ENCODE measurements around the gene FOXJ2. TPM values are rescaled to one million over a fixed set of nuclear protein-coding genes. Genes with fewer than 3 reads are reported as not detected.
"Not testable (repeated sequence)": the region's sequence is repeated elsewhere in the genome, so short reads cannot be mapped to it uniquely, and the experiment has no call there.

Gene FOXJ2
- total RNA-seq (2014; rRNA removed) (6.9 and 10.0 TPM in 2 replicates), Bru-seq, nascent RNA (percentile 56 among the genes with signal in this experiment), BruChase-seq, experiment 1, labeled RNA remaining after a 6-hour chase (percentile 77 among the genes with signal in this experiment), BruChase-seq, experiment 2, labeled RNA remaining after a 2-hour chase (percentile 70 among the genes with signal in this experiment)
- long read RNA-seq, partial matches to known transcripts, result 3 of 5 reads
- long read RNA-seq, other reads (novel, unspliced or antisense), result 2 of 5 reads

DNA sequence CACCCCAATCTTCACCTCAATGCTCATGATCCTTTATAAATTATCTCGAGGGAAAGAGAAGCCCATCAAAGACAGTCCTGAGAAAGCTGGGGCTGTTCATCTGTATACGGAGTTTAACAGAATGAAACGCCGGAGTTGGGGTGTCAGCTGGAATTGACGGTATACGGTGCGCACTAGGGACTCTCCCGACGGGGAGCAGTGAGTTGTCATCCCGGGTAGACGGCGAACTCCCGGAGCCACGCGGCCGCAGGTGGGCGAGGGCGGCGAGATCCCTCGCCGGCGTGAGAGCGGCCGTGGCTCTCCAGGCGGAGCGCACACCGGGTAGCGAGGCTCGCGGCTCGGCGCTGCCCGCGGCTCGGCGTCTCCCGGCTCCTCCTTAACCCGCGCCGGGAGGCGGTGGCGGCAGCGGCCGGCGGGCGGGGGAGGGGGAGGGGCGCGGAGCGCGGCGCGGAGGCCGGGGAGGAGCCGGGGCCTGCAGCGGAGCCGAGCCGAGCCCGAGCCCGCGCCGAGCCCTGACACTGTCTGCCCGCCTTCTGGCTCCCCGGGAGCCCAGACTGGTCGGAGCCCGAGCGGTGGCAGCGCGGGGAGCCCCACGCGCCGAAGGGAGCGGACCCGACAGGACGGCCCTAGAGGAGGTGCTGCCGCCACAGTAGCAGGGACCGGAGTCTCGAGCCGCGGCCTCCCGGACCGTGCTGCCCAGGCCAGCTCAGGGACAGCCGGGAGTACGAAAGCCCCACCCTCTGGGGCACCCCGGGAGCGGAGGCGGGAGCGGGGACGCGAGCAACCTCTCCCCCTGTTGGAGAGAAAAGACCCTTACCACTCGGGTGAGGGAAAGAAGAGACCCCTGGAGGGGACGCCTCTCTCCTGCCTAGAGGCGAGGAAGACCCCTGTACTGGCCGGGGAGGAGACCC is at the start of gene FOXJ2:
TSS of gene FOXJ2 (plus strand) at position 475 of the 911 bp plus-strand sequence. CDS start 7,117 bp downstream, outside the sequence.
- peak within 1 kb of the TSS; percentile 86 for H3K9ac ChIP-seq (ENCODE audit: low read length)
- H2AFZ ChIP-seq (ENCODE audit: low read length), result peak within 1 kb of the TSS; percentile 86
- peak within 1 kb of the TSS; percentile 88 for H3K4me3 ChIP-seq (ENCODE audit: low read length)
- H3K36me3 ChIP-seq (ENCODE audit: low read depth, low read length), result no peaks in the 10 kb centered on the region
- H3K4me1 ChIP-seq (ENCODE audit: insufficient read depth, low read length), result peaks cover 24% of the 10 kb centered on the region
- ChIA-PET CTCF (no interaction called here), POLR2A (ENCODE audit: unreplicated experiment) (no interaction called here)
- no peaks in the 10 kb centered on the region for H3F3A ChIP-seq (ENCODE audit: low read length, unreplicated experiment)
- BruUV-seq (replicated peaks), result no TSS peak
- H3K9me3 ChIP-seq (ENCODE audit: low read length), result no peaks in the 10 kb centered on the region
- no peaks in the 10 kb centered on the region; the same call in 1 of the 2 replicates for H4K20me1 ChIP-seq (ENCODE audit: low read length)
- no peaks in the 10 kb centered on the region for H3K27me3 ChIP-seq (ENCODE audit: low read length)
- H3K9me2 ChIP-seq (replicated peaks; ENCODE audit: low read length), result no peaks in the 10 kb centered on the region
- TF ChIP-seq, protein P1, sequence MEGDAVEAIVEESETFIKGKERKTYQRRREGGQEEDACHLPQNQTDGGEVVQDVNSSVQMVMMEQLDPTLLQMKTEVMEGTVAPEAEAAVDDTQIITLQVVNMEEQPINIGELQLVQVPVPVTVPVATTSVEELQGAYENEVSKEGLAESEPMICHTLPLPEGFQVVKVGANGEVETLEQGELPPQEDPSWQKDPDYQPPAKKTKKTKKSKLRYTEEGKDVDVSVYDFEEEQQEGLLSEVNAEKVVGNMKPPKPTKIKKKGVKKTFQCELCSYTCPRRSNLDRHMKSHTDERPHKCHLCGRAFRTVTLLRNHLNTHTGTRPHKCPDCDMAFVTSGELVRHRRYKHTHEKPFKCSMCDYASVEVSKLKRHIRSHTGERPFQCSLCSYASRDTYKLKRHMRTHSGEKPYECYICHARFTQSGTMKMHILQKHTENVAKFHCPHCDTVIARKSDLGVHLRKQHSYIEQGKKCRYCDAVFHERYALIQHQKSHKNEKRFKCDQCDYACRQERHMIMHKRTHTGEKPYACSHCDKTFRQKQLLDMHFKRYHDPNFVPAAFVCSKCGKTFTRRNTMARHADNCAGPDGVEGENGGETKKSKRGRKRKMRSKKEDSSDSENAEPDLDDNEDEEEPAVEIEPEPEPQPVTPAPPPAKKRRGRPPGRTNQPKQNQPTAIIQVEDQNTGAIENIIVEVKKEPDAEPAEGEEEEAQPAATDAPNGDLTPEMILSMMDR (conservative IDR thresholded peaks at IDR 0.05; ENCODE audit: low read depth, low read length), result no peak
- no peak for TF ChIP-seq EZH2 (IDR thresholded peaks at IDR 0.05; ENCODE audit: low read length, unreplicated experiment)
- no peak within 1 kb of the TSS for H3K27ac ChIP-seq (ENCODE audit: low read length)
- peaks cover 30% of the 10 kb centered on the region for H3K79me2 ChIP-seq (ENCODE audit: low read length)
- intact Hi-C loops (cut with micrococcal nuclease), result loop anchor here (5.0 kb wide), 1 partner anchor 45 kb away; no protein-coding TSS in a partner anchor
- DNase-seq (peak; percentile 69), ATAC-seq (peak; percentile 90)
- peak within 1 kb of the TSS; percentile 97 for H3K4me2 ChIP-seq (ENCODE audit: low read length)

DNA sequence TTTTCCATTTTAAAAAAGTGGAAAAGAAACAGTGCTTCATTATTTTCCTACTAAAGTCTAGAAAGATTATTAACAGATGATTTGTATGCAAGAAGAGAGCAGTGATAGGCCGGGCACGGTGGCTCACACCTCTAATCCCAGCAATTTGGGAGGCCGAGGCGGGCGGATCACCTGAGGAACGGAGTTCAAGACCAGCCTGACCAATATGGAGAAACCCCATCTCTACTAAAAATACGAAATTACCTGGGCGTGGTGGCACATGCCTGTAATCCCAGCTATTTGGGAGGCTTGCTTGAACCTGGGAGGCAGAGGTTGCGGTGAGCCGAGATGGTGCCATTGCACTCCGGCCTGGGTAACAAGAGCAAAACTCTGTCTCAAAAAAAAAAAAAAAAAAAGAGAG is 49.5 kb upstream of the FOXJ2 start:
- not testable (repeated sequence) for BruUV-seq (replicated peaks); DNase-seq

DNA sequence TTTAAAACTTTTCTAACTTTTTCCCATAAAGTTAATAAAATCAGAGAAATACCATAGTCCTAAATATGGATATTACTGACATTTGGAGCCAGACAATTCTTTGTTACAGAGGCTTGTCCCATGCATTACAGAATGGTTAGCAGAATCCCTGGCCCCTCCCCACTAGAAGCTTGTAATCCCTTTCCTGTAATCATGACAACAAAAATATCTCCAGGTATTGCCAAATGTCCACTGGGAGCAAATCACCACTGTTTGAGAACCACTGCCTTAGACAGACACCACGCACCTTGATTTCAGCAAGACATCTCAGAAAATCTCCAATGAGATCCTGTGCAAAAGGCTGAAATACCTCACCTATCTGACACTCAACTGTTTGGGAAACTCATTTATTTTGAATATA is 49.1 kb upstream of the FOXJ2 start:
- H3K9ac ChIP-seq (ENCODE audit: low read length); POLR2A ChIA-PET (ENCODE audit: unreplicated experiment); H3K9me3 ChIP-seq (ENCODE audit: low read length); H3F3A ChIP-seq (ENCODE audit: low read length, unreplicated experiment); H4K20me1 ChIP-seq (ENCODE audit: low read length); intact Hi-C loops (cut with micrococcal nuclease); BruUV-seq (replicated peaks); H3K36me3 ChIP-seq (ENCODE audit: low read depth, low read length); H3K4me3 ChIP-seq (ENCODE audit: low read length); H3K27ac ChIP-seq (ENCODE audit: low read length); H3K9me2 ChIP-seq (replicated peaks; ENCODE audit: low read length); H3K4me1 ChIP-seq (ENCODE audit: insufficient read depth, low read length); CTCF ChIA-PET; H2AFZ ChIP-seq (ENCODE audit: low read length); H3K27me3 ChIP-seq (ENCODE audit: low read length); H3K4me2 ChIP-seq (ENCODE audit: low read length); DNase-seq; ATAC-seq; H3K79me2 ChIP-seq (ENCODE audit: low read length): not testable (repeated sequence)

More for the DNA sequence above, 49.5 kb upstream of the FOXJ2 start:
- H3K27ac ChIP-seq (ENCODE audit: low read length); H4K20me1 ChIP-seq (ENCODE audit: low read length); H3K4me3 ChIP-seq (ENCODE audit: low read length); H3K27me3 ChIP-seq (ENCODE audit: low read length); H3K79me2 ChIP-seq (ENCODE audit: low read length); H3K9me2 ChIP-seq (replicated peaks; ENCODE audit: low read length); H3K4me2 ChIP-seq (ENCODE audit: low read length); POLR2A ChIA-PET (ENCODE audit: unreplicated experiment); H3K4me1 ChIP-seq (ENCODE audit: insufficient read depth, low read length); H3K9ac ChIP-seq (ENCODE audit: low read length); intact Hi-C loops (cut with micrococcal nuclease); CTCF ChIA-PET; H2AFZ ChIP-seq (ENCODE audit: low read length); ATAC-seq; H3K9me3 ChIP-seq (ENCODE audit: low read length); H3F3A ChIP-seq (ENCODE audit: low read length, unreplicated experiment); H3K36me3 ChIP-seq (ENCODE audit: low read depth, low read length): not testable (repeated sequence)
